ENCODE measurements around the gene SRF.

SRF gene

GRCh38 chr6:43184268-43184985, 13.4 kb downstream of the SRF start:
- no peak for DNase-seq

DNA sequence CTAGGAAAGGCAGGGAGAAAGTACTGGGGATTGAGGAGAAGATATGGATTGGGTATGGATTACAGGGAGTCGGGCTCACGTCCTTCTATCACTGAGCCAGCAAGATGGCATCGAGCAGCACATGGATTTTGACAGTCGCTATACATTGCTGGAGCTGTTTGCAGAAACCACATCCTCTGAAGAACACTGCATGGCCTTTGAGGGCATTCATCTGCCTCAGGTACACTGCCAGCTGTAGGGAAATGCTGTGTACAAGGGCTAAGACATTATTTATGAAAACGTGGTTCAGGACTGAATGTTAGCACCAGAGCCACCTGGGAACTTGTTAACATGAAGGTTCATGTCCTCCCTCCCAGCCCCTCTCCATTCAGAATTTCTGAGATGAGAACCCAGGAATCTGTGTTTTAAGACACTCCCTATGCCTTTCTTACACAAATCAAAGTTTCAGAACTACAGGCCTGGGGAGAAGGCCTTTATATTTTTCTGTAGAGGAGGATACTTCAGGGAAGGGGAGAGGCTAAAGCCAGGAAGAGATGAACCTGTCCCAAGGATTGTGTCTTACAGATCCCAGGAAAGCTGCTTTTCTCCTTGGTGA, 14.4 kb downstream of the SRF start:
- DNase-seq: no peak

- no peak for DNase-seq
Measured at GRCh38 chr6:43186019-43186418, 14.9 kb downstream of the SRF start.

DNA sequence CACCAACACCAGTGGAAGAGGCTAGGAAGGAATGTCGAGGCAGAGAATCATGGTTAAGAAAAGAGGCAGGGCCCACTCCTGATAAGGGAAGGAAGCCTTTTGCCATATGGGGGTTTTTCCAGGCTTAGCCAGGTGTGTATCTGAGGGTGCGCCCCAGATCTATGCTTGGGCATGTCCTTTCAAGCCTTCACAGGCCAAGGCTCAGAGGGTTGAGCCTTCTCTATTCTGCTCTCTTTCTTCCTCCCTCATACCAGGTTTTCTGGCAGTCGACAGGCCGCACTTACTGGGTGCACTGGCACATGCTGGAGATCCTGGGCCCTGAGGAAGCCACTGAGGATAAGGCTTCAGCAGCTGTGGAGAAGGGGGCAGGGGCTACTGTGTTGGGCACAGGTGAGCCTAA, 15.6 kb downstream of the SRF start:
- no peak for DNase-seq

DNA sequence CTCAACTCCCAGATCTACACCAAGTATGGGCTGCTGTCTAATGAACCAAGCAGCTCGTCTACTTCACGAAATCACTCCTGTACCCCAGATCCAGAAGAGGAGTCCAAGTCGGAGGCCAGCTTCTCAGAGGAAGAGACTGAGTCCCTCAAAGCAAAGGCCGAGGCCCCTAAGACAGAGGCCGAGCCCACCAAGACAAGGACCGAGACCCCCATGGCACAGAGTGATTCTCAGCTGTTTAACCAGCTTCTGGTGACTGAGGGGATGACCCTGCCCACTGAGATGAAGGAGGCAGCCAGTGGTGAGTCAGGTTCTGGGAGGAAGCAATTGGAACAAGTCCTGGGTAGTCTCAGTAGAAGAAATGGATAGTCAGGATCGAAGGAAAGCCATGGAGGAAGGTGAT, 16.8 kb downstream of the SRF start:
- DNase-seq: no peak

DNA sequence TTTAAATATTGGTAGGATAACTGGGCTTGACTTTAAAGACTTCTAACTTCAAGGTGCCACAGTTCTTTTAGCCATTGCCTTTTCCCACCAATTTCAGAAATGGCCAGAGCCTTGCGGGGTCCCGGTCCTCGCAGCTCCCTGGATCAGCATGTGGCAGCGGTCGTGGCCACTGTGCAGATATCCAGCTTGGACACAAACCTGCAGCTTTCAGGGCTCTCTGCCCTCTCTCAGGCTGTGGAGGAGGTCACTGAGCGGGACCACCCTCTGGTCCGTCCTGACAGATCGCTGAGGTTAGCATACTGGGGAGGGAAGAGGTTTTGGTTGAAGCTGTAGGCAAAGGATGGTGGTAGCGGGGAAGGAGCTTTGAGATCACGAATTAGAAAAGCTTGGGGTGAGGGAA, 17.4 kb downstream of the SRF start:
- DNase-seq: no peak

GRCh38 chr6:43189776-43190304, 18.8 kb downstream of the SRF start:
- no peak for DNase-seq

DNA sequence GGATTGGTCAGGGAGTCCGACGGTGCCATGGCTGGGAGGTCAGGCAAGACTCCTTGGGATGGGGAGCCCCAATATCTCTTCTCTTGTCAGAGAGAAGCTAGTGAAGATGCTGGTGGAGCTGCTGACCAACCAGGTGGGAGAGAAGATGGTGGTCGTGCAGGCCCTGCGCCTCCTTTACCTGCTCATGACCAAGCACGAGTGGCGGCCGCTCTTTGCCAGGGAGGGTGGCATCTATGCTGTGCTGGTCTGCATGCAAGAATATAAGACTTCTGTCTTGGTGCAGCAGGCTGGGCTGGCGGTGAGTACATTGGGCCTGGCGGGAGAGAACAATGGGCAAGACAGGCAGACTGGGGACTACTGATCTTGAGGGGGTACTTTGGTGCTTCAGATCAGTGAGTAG, 21.8 kb downstream of the SRF start:
- no peak for DNase-seq

GRCh38 chr6:43193929-43194328, 22.9 kb downstream of the SRF start:
- no peak for DNase-seq

- DNase-seq: no peak
Measured at GRCh38 chr6:43196337-43196736, 25.3 kb downstream of the SRF start.

GRCh38 chr6:43199912-43200311, 28.8 kb downstream of the SRF start:
- no peak for DNase-seq

DNA sequence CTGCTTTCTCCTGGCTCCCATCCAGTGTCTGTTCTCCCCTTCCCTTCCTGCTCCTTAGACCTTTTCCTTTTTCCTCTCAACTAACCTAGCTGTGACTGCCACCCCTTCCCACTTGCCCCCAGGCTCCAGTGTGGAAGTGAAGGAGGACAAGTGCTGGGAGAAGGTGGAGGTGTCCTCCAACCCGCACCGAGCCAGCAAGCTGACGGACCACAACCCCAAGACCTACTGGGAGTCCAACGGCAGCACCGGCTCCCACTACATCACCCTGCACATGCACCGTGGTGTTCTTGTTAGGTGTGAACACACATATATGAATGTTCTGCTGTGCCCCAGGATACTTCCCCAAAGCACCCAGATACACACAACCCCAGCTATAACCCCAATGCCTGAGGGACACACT, 29.5 kb downstream of the SRF start:
- no peak for DNase-seq

GRCh38 chr6:43202451-43202850, 31.4 kb downstream of the SRF start:
- no peak for DNase-seq

DNA sequence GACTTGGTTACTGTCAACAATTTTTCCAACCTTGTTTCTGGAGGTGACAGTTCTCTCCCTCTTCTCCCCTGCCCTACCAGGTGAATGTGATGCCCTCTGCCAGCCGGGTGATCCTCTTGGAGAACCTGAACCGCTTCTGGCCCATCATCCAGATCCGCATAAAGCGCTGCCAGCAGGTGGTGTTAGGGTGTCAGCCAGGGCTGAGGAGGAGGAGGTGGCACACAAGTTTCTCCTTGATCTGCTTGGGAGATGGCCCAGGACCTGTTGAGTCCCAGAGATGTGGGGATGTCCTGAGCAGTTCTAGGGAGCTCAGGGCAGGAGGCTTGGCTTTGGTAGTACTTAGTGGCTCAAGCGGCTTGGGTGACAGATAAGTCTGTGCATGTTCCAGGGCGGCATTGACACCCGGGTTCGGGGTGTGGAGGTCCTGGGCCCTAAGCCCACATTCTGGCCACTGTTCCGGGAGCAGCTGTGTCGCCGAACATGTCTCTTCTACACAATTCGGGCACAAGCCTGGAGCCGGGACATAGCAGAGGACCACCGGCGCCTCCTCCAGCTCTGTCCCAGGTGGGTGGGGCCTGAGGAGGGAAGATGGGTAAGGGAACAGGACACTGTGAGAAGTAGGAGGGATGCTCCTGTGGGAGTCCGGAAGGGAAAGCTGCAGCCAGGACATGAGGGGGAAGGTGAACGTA, 32.1 kb downstream of the SRF start:
- DNase-seq: no peak

DNA sequence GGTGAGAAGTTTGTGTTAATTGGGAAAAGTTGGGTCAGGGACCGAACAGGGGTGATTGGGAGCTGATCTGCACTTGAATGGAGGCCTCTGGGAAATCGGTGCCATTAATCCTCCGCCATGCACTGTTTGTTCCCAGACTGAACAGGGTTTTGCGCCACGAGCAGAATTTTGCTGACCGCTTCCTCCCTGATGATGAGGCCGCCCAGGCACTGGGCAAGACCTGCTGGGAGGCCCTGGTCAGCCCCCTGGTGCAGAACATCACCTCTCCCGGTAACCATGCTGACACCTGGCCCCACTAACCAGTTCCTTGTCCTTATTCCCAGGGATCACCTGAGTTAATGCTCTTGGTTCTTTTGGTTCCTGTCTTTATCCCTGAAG, 32.6 kb downstream of the SRF start:
- no peak for DNase-seq

DNA sequence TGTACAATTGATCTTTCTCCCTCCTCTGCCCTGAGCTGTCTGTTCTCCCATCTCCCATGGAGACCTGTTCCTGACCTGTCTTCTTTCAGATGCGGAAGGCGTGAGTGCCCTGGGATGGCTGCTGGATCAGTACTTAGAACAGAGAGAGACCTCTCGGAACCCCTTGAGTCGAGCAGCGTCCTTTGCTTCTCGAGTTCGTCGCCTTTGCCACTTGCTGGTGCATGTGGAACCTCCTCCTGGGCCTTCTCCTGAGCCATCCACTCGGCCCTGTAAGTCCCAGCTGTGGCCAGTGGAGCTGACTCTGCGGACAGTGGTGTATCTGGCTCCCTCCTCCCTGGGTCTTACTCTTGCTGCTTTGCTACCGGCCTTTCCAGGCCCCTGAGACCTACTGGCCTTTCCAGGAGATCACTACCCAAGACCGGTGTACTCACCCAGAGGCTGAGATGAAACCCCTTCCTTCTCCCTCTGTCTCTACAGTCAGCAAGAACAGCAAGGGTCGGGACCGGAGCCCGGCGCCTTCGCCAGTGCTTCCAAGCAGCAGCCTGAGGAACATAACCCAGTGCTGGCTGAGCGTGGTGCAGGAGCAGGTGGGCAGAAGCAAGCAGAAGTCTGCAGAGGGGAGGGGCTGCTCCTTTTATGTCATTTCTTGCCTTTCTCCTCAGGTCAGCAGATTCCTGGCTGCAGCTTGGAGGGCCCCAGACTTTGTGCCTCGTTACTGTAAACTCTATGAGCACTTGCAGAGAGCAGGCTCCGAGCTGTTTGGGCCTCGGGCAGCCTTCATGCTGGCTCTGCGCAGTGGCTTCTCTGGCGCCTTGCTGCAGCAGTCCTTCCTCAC, 33.4 kb downstream of the SRF start:
- DNase-seq: no peak

GRCh38 chr6:43205849-43206248, 34.8 kb downstream of the SRF start:
- DNase-seq: no peak

GRCh38 chr6:43207286-43207685, 36.2 kb downstream of the SRF start:
- DNase-seq: no peak

GRCh38 chr6:43211955-43212354, 40.9 kb downstream of the SRF start:
- DNase-seq: no peak

- DNase-seq: no peak
Measured at GRCh38 chr6:43213431-43213830, 42.4 kb downstream of the SRF start.

GRCh38 chr6:43215066-43215465, 44.0 kb downstream of the SRF start:
- DNase-seq: no peak

DNA sequence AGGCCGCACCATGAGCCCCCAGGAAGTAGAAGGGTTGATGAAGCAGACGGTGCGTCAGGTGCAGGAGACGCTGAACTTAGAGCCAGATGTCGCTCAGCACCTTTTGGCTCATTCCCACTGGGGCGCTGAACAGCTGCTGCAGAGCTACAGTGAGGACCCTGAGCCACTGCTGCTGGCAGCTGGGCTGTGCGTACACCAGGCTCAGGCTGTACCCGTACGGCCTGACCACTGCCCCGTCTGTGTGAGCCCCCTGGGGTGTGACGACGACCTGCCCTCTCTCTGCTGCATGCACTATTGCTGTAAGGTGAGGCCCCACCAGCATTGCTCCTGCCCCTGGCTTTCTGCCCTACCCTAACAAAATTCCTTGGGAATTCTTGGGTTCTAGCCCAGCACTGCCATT, 45.1 kb downstream of the SRF start:
- DNase-seq: no peak

DNA sequence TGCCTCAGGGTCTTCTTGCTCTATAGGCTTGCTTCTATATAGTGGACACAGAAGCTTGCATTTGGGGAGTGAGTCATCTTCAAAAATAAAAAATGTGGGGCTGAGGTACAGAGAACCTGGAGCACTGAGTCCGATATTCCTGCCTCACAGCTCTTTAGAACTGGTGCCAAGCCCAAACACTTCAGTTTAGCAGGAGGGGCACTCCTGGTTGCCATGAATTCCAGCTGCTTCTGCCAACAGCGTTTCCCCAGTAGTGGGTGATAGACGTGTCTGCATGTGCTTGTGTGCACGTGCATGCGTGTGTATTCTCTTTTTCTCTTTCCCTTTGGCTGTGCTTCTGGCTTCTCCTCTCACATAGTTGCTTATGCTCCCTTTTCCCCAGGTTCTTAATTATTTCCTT, 46.3 kb downstream of the SRF start:
- no peak for DNase-seq

Data from HCEC 1CT (cell line).